ENCODE data around the gene ELOVL1.
"Not testable (repeated sequence)": the region's sequence is repeated elsewhere in the genome, so short reads cannot be mapped to it uniquely, and the experiment has no call there.

The ELOVL1 gene

GRCh38 chr1:43381612-43382011, 13.8 kb upstream of the ELOVL1 start:
- no peak for DNase-seq

GRCh38 chr1:43379476-43379875, 11.7 kb upstream of the ELOVL1 start:
- DNase-seq, result no peak

GRCh38 chr1:43377831-43378230, 10.0 kb upstream of the ELOVL1 start:
- no peak for DNase-seq

GRCh38 chr1:43376723-43377235, 9.0 kb upstream of the ELOVL1 start:
- DNase-seq, result no peak

GRCh38 chr1:43373066-43373940, 5.5 kb upstream of the ELOVL1 start:
- no peak for DNase-seq

- DNase-seq, result no peak
Measured at GRCh38 chr1:43372172-43372571, 4.4 kb upstream of the ELOVL1 start.

- DNase-seq, result no peak
Measured at GRCh38 chr1:43370564-43370963, 2.8 kb upstream of the ELOVL1 start.

- DNase-seq, result not testable (repeated sequence)
Measured at GRCh38 chr1:43369779-43370178, 2.0 kb upstream of the ELOVL1 start.

- DNase-seq, result no peak
Measured at GRCh38 chr1:43368646-43369020, 822 bp upstream of the ELOVL1 start.

- peak in 3 of 5 donors; percentile 11 to 30 (median 29) for DNase-seq
Measured at GRCh38 chr1:43367026-43367903, 546 bp downstream of the ELOVL1 start.

- DNase-seq, result no peak
Measured at GRCh38 chr1:43366601-43367025, 1.2 kb downstream of the ELOVL1 start.

- DNase-seq, result no peak
Measured at GRCh38 chr1:43366179-43366578, 1.6 kb downstream of the ELOVL1 start.

GRCh38 chr1:43365678-43366077, 2.1 kb downstream of the ELOVL1 start:
- no peak for DNase-seq

GRCh38 chr1:43363935-43364525, 3.8 kb downstream of the ELOVL1 start:
- no peak for DNase-seq

GRCh38 chr1:43363283-43363934, 4.4 kb downstream of the ELOVL1 start:
- no peak for DNase-seq

GRCh38 chr1:43360616-43361015, 7.2 kb downstream of the ELOVL1 start:
- no peak for DNase-seq

GRCh38 chr1:43359696-43360095, 8.1 kb downstream of the ELOVL1 start:
- DNase-seq, result no peak

GRCh38 chr1:43358746-43359693, 8.8 kb downstream of the ELOVL1 start, which contains the start of gene CDC20:
Gene CDC20 (plus strand): TSS chr1:43358981. CDS start chr1:43359216, 235 bp downstream.
- peak; percentile 90 to 97 (median 95) for DNase-seq

GRCh38 chr1:43358121-43358745, 9.6 kb downstream of the ELOVL1 start:
- peak in 1 of 5 donors; percentile 26 for DNase-seq

GRCh38 chr1:43357251-43357650, 10.6 kb downstream of the ELOVL1 start:
- DNase-seq, result no peak

GRCh38 chr1:43354936-43355335, 12.9 kb downstream of the ELOVL1 start:
- no peak for DNase-seq

Data from T-helper 1 cell (primary cell).